T-cell (primary cell): Measurements from ENCODE around the gene CSRNP3. TPM values are rescaled to one million over a fixed set of nuclear protein-coding genes. Genes with fewer than 3 reads are reported as not detected.
"Not testable (repeated sequence)": the region's sequence is repeated elsewhere in the genome, so short reads cannot be mapped to it uniquely, and the experiment has no call there.

Source experiments
- ATAC-seq, 4 experiments: fragments of 200-7000 bp in 3 of 4; fragments of 150-1000 bp in 1 of 4; cut with Tn5 transposase; replicated peaks in 1 of 4; 1 replicate in 3 of 4; 2 replicates in 1 of 4; pipeline ENCODE4 v1.10.0; 2021; ENCODE audit warnings: moderate library complexity in 3 of 4, mild to moderate bottlenecking in 2 of 4, moderate number of reproducible peaks in 1 of 4
- CTCF ChIA-PET, 2 donors: fragments of 300-600 bp; sonication (Branson Sonifier 250); formaldehyde crosslinking; loops; one replicate each; lab custom pipeline; 2022; ENCODE audit warnings: antibody characterized with exemption in 2 of 2; lab: Charles Lee
- POLR2A ChIA-PET, 2 donors: fragments of 300-600 bp; sonication (Branson Sonifier 250); formaldehyde crosslinking; loops; one replicate each; lab custom pipeline; 2022; ENCODE audit warnings: antibody characterized with exemption in 2 of 2; lab: Charles Lee
- DNase-seq, 35 experiments: peaks; one replicate each; pipeline versions ENCODE4 v3.0.0 to v3.0.0-alpha.2; 2013 to 2023
- H3K27ac ChIP-seq: one replicate; pipeline ENCODE4 v1.5.1; 2013; ENCODE audit warnings: low read length
- H3K27me3 ChIP-seq, 2 experiments: replicated peaks in 1 of 2; 1 replicate in 1 of 2; 2 replicates in 1 of 2; pipeline versions ENCODE4 v1.6.1 to v1.7.0; 2013; ENCODE audit warnings: low read length in 1 of 2, mixed read lengths in 1 of 2; ENCODE audit not compliant: control insufficient read depth in 2 of 2, insufficient read depth in 2 of 2; ENCODE audit errors: extremely low read depth in 1 of 2
- H3K36me3 ChIP-seq, 2 donors: 1 replicate in 1 of 2; 2 replicates in 1 of 2; pipeline versions ENCODE4 v1.6.1 to v1.7.0; 2013; ENCODE audit warnings: low read length in 1 of 2; ENCODE audit not compliant: control insufficient read depth in 2 of 2, insufficient read depth in 1 of 2; ENCODE audit errors: extremely low read depth in 1 of 2
- H3K4me1 ChIP-seq, 2 experiments: 1 replicate in 1 of 2; 2 replicates in 1 of 2; pipeline versions ENCODE4 v1.6.1 to v1.7.0; 2013; ENCODE audit warnings: low read length in 2 of 2, mixed read lengths in 1 of 2; ENCODE audit not compliant: insufficient read depth in 2 of 2, control insufficient read depth in 1 of 2; ENCODE audit errors: extremely low read depth in 1 of 2
- H3K4me3 ChIP-seq, 2 donors: 1 replicate in 1 of 2; 2 replicates in 1 of 2; pipeline versions ENCODE4 v1.5.1 to v1.7.0; 2013; ENCODE audit warnings: mild to moderate bottlenecking in 2 of 2, low read length in 1 of 2, moderate library complexity in 1 of 2; ENCODE audit not compliant: control insufficient read depth in 1 of 2; ENCODE audit errors: extremely low read depth in 1 of 2
- H3K9me3 ChIP-seq: 2 replicates; pipeline ENCODE4 v1.7.0; 2013
- H3K27ac Mint-ChIP-seq, 2 donors: one replicate each; pipeline ENCODE4 v1.8.0; 2020 to 2021; ENCODE audit warnings: mild to moderate bottlenecking in 2 of 2, mixed read lengths in 2 of 2
- H3K27me3 Mint-ChIP-seq, 2 donors: one replicate each; pipeline ENCODE4 v1.8.0; 2021 to 2022; ENCODE audit warnings: mixed read lengths in 2 of 2
- H3K36me3 Mint-ChIP-seq: one replicate; pipeline ENCODE4 v1.8.0; 2021; ENCODE audit warnings: mixed read lengths
- H3K4me1 Mint-ChIP-seq, 3 donors: one replicate each; pipeline ENCODE4 v1.8.0; 2020 to 2022; ENCODE audit warnings: mixed read lengths in 3 of 3, mild to moderate bottlenecking in 1 of 3
- H3K4me3 Mint-ChIP-seq, 3 donors: one replicate each; pipeline ENCODE4 v1.8.0; 2020 to 2022; ENCODE audit warnings: mild to moderate bottlenecking in 3 of 3, mixed read lengths in 3 of 3, moderate library complexity in 3 of 3
- H3K9me3 Mint-ChIP-seq, 3 donors: one replicate each; pipeline ENCODE4 v1.8.0; 2020 to 2022; ENCODE audit warnings: mixed read lengths in 3 of 3
- WGBS: methylation state at CpG from one replicate; pipeline ENCODE4 v1.1.5; 2013; ENCODE audit warnings: missing lambda C conversion rate; ENCODE audit not compliant: insufficient coverage; 5-methylcytosine and 5-hydroxymethylcytosine counted together
- total RNA-seq, 35 experiments: library from RNA in 6 of 35; stranded (reverse) in 6 of 35; fragments of 120-200 nt in 1 of 35; gene quantifications; one replicate each; pipeline versions ENCODE4 v1.2.1 to v1.2.4 and lab custom pipeline; 2013 to 2026

The CSRNP3 gene
- total RNA-seq, 5 donors from 2014 or later (not counting 1 experiment from before 2014, with no cell fraction given), result 0.19 TPM; not detected in 4

- no peaks in the 10 kb centered on the region for H3K4me1 ChIP-seq
- H3K27ac ChIP-seq, result no peak overlapping the region
- H3K9me3 Mint-ChIP-seq, result no peaks in the 10 kb centered on the region
- H3K27ac Mint-ChIP-seq, result no peak overlapping the region
- H3K27me3 Mint-ChIP-seq, result peaks cover 3 to 9% of the 10 kb centered on the region in 2 donors
- H3K27me3 ChIP-seq, result no peaks in the 10 kb centered on the region
- no peak overlapping the region for H3K4me3 ChIP-seq
- H3K4me1 Mint-ChIP-seq, result no peaks in the 10 kb centered on the region
- ATAC-seq, result no peak
- ChIA-PET CTCF (no interaction called here), POLR2A (no interaction called here)
- no peaks in the 10 kb centered on the region for H3K9me3 ChIP-seq
- no peak overlapping the region for H3K4me3 Mint-ChIP-seq
- no peaks in the 10 kb centered on the region for H3K36me3 ChIP-seq
- 82% methylated on average over 3 of the region's 6 CpGs for WGBS
- no peaks in the 10 kb centered on the region for H3K36me3 Mint-ChIP-seq
- no peak for DNase-seq
Measured at GRCh38 chr2:165655661-165656060, 186.2 kb downstream of the CSRNP3 start.

DNA sequence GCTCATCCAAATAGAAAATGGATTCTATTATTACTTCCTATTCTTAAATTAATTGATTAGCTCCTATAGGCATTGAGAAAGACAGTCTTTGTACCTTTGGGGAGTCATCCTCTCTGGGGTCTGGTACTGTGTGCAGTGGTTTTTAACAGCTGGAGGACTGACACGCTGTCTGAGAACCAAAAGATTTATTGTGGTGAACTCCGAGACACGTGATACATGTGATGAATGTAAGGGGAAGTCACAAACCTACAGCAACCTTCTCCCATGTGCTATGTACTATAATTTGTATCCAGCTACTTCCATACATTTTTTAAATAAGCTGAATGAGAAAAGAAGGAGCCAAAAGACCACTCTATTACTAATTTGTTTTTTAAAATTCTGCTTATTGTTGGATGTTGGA, 190.9 kb downstream of the CSRNP3 start:
- no peaks in the 10 kb centered on the region for H3K4me1 ChIP-seq
- H3K4me3 ChIP-seq, result no peak overlapping the region
- Mint-ChIP-seq H3K9me3 (peaks cover 0 to under 1% (median 0%) of the 10 kb centered on the region in 3 donors), H3K27me3 (peaks cover 1 to 9% of the 10 kb centered on the region in 2 donors), H3K4me1 (no peaks in the 10 kb centered on the region), H3K36me3 (no peaks in the 10 kb centered on the region), H3K4me3 (no peak overlapping the region), H3K27ac (no peak overlapping the region)
- CTCF ChIA-PET, result no interaction called here
- DNase-seq (no peak), ATAC-seq (no peak)
- no CpG with 5 or more reads among the region's 3 CpGs for WGBS
- no peaks in the 10 kb centered on the region for H3K9me3 ChIP-seq
- H3K27ac ChIP-seq, result no peak overlapping the region
- no peaks in the 10 kb centered on the region for H3K27me3 ChIP-seq
- no peaks in the 10 kb centered on the region for H3K36me3 ChIP-seq
- POLR2A ChIA-PET, result interaction anchor here in 1 of 2 donors (0.6 kb wide), 1 partner anchor 14 kb away, joined by 3 read pairs; no protein-coding TSS in a partner anchor

DNA sequence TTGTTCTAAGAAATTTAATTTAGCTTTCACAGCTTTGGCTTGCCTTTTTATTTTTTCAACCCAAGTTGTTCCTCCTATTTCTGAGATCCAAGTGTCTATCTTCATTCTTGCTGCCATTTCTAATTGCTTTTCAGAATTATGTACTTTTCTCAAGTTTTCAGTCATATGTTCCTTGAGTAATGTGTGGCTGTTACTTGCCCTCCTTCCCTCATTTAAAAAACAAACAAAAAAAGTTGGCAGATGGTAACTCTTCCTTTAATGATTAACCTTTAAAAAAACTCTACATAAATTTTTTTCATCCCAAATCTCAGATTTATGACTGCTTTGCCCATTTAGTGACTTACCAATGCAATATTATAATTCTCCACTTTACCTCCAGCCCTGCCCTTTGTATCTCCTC, 193.2 kb downstream of the CSRNP3 start:
- H3K36me3 Mint-ChIP-seq, result no peaks in the 10 kb centered on the region
- Histone ChIP-seq H3K27me3 (no peaks in the 10 kb centered on the region), H3K9me3 (no peaks in the 10 kb centered on the region), H3K4me1 (no peaks in the 10 kb centered on the region), H3K27ac (no peak overlapping the region), H3K36me3 (no peaks in the 10 kb centered on the region), H3K4me3 (no peak overlapping the region)
- ChIA-PET POLR2A (no interaction called here), CTCF (no interaction called here)
- ATAC-seq (no peak), DNase-seq (no peak)
- no peaks in the 10 kb centered on the region for H3K4me1 Mint-ChIP-seq
- H3K27ac Mint-ChIP-seq, result no peak overlapping the region
- no peak overlapping the region for H3K4me3 Mint-ChIP-seq
- H3K27me3 Mint-ChIP-seq, result peaks cover 1 to 9% of the 10 kb centered on the region in 2 donors
- H3K9me3 Mint-ChIP-seq, result peaks cover 0 to 8% (median 0%) of the 10 kb centered on the region in 3 donors

DNA sequence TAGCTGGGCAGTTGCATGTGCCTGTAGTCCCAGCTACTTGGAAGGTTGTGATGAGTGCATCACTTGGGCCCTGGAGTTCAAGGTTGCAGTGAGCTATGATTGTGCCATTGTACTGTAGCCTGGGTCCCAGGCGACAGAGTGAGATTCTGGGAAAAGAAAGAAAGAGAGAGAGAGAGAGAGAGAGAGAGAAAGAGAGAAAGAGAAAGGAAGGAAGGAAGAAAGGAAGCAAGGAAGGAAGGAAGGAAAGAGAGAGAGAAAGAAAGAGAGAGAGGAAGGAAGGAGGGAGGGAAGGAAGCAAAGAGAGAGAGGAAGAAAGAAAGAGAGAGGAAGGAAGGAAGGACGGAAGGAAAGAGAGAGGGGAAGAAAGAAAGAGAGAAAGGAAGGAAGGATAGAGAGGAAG, 196.1 kb downstream of the CSRNP3 start:
- H3K36me3 Mint-ChIP-seq, result no peaks in the 10 kb centered on the region
- WGBS, result 97% methylated on average over 2 of the region's 2 CpGs
- Histone ChIP-seq H3K4me3 (no peak overlapping the region), H3K27me3 (no peaks in the 10 kb centered on the region), H3K9me3 (no peaks in the 10 kb centered on the region), H3K4me1 (no peaks in the 10 kb centered on the region), H3K27ac (no peak overlapping the region), H3K36me3 (no peaks in the 10 kb centered on the region)
- H3K9me3 Mint-ChIP-seq, result peaks cover 0 to 12% (median 0%) of the 10 kb centered on the region in 3 donors
- ChIA-PET CTCF (no interaction called here), POLR2A (no interaction called here)
- DNase-seq (no peak), ATAC-seq (no peak)
- H3K4me3 Mint-ChIP-seq, result no peak overlapping the region
- no peak overlapping the region for H3K27ac Mint-ChIP-seq
- peaks cover 1 to 3% of the 10 kb centered on the region in 2 donors for H3K27me3 Mint-ChIP-seq
- H3K4me1 Mint-ChIP-seq, result no peaks in the 10 kb centered on the region

DNA sequence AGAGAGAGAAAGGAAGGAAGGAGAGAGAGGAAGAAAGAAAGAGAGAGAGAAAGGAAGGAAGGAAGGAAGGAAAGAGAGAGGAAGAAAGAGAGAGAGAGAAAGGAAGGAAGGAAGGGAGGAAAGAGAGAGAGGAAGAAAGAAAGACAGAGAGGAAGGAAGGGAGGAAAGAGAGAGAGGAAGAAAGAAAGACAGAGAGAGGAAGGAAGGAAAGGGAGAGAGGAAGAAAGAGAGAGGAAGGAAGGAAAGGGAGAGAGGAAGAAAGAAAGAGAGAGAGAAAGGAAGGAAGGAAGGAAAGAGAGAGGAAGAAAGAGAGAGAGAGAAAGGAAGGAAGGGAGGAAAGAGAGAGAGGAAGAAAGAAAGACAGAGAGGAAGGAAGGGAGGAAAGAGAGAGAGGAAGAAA, 196.6 kb downstream of the CSRNP3 start:
- H3K27me3 Mint-ChIP-seq, H3K4me1 Mint-ChIP-seq, H3K4me3 Mint-ChIP-seq, H3K27ac ChIP-seq, H3K4me1 ChIP-seq, POLR2A ChIA-PET, H3K9me3 ChIP-seq, H3K27ac Mint-ChIP-seq, H3K27me3 ChIP-seq, DNase-seq, CTCF ChIA-PET, ATAC-seq, H3K4me3 ChIP-seq, H3K36me3 ChIP-seq, H3K36me3 Mint-ChIP-seq: not testable (repeated sequence)
- peaks cover 0 to 12% (median 0%) of the 10 kb centered on the region in 3 donors for H3K9me3 Mint-ChIP-seq

DNA sequence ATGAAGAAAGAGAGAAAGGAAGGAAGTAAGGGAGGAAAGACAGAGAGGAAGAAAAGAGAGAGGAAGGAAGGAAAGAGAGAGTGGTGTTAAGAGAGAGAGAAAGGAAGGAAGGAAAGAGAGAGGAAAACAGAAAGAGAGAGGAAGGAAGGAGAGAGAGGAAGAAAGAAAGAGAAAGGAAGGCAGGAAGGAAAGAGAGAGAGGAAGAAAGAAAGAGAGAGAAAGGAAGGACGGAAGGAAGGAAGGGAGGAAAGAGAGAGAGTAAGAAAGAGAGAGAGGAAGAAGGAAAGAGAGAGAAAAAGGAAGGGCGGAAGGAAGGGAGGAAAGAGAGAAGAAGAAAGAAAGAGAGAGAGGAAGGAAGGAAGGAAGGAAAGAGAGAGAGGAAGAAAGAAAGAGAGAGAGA, 197.1 kb downstream of the CSRNP3 start:
- WGBS, result 84% methylated on average over 1 of the region's 2 CpGs
- H3K27ac Mint-ChIP-seq, result no peak overlapping the region
- no peaks in the 10 kb centered on the region for H3K9me3 ChIP-seq
- no peak for ATAC-seq
- H3K27me3 ChIP-seq, result no peaks in the 10 kb centered on the region
- H3K4me3 Mint-ChIP-seq, result no peak overlapping the region
- H3K27ac ChIP-seq, result no peak overlapping the region
- H3K4me3 ChIP-seq, result no peak overlapping the region
- no peaks in the 10 kb centered on the region for H3K36me3 ChIP-seq
- no peak for DNase-seq
- H3K4me1 Mint-ChIP-seq, result no peaks in the 10 kb centered on the region
- no peaks in the 10 kb centered on the region for H3K4me1 ChIP-seq
- H3K36me3 Mint-ChIP-seq, result no peaks in the 10 kb centered on the region
- CTCF ChIA-PET, result no interaction called here
- H3K27me3 Mint-ChIP-seq, result peaks cover 0 to 3% of the 10 kb centered on the region in 2 donors
- H3K9me3 Mint-ChIP-seq, result peaks cover 0 to 13% (median under 1%) of the 10 kb centered on the region in 3 donors
- POLR2A ChIA-PET, result no interaction called here

- Mint-ChIP-seq H3K36me3 (no peaks in the 10 kb centered on the region), H3K4me1 (no peaks in the 10 kb centered on the region), H3K9me3 (peaks cover 0 to 19% (median 7%) of the 10 kb centered on the region in 3 donors), H3K4me3 (no peak overlapping the region), H3K27ac (no peak overlapping the region), H3K27me3 (peaks cover 0 to 9% of the 10 kb centered on the region in 2 donors)
- no peaks in the 10 kb centered on the region for H3K36me3 ChIP-seq
- ChIA-PET CTCF (interaction anchor here in 1 of 2 donors (0.7 kb wide), 1 partner anchor 666 kb away, joined by 3 read pairs; no protein-coding TSS in a partner anchor), POLR2A (no interaction called here)
- no peak overlapping the region for H3K27ac ChIP-seq
- no peak for DNase-seq
- H3K27me3 ChIP-seq, result no peaks in the 10 kb centered on the region
- no peak overlapping the region for H3K4me3 ChIP-seq
- H3K9me3 ChIP-seq, result no peaks in the 10 kb centered on the region
- no peaks in the 10 kb centered on the region for H3K4me1 ChIP-seq
- no CpG with 5 or more reads among the region's 2 CpGs for WGBS
- ATAC-seq, result no peak
Measured at GRCh38 chr2:165667375-165667774, 197.9 kb downstream of the CSRNP3 start.
